ENCODE data around the gene FRRS1L.

The FRRS1L gene

DNA sequence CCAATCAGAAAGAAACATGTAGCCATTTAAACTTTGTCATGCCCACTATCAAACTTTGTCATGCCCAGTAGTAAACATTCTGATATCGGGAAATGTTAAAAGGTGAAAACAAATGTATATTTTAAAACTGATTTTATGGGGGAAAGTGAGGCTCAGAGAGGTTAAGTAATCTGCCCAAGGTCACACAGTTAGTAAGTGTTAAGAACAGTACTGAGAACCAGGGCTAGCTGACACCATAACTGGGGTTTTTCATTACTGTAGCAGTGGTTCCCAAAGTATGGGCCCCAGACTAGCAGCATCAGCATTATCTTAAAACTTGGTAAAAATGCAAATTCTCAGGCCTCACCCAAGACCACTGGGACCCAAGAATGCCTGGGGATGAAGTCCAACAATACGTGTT, 9.9 kb upstream of the FRRS1L start:
- DNase-seq (ENCODE audit: extremely low read depth in 1 of 2, low read depth in 1 of 2), result no peak

DNA sequence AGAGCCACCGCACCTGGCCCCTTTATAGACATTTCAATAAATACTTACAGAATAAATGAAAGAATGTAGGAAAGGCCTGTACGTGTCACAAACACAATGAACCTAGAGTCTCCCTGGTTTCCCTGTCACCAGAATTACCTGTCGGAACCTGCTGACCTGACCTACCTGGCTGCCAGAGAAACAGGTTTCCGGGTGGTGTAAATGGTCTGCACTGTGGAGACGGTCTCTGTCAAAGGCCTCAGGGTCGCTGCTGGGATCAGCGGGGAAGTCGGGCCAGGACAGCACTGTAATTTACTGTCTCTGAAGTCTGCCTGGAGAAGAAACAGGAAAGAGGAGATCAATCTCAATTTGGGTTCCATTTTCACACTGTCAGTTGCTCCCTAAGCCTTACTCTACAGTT, 9.3 kb upstream of the FRRS1L start:
- DNase-seq (ENCODE audit: extremely low read depth in 1 of 2, low read depth in 1 of 2), result no peak

DNA sequence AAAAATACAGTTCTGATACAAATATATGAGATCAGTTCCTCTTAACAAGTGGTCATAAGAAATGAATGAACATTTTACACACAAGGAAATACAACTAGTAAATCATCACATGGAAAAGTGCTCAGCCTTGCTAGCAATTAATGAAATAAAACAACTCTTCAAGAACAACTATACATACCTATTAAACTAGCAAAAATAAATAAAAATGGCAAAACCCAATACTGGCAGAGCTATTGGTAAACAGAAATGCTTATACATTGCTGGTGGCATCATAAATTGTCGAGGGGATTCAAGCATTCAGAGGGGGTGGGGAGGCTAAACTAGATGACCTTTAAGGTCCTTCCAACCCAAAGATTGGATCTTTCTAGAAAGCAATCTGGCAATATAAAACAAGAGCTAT, 5.9 kb upstream of the FRRS1L start:
- DNase-seq (ENCODE audit: extremely low read depth in 1 of 2, low read depth in 1 of 2), result no peak

DNA sequence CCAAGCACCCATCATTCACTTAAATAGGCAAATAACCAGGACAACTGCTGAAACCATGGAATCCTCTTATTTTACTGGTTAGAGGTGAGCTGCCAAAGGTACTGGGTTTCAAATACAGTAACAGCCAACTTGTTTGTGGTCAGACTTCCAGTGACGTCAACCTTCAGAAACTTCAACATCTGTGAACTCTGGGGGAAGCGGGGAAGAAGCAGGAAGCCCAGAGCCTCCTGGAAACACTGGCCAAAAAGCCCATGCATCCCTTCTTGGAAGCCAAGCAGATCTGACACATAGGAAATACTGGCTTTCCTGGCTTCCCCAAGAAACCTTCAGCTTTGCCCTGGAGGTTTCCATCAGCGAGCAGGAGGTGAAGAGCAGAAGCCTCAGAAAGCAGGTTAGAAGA, 4.9 kb upstream of the FRRS1L start:
- DNase-seq (ENCODE audit: extremely low read depth in 1 of 2, low read depth in 1 of 2), result no peak

DNA sequence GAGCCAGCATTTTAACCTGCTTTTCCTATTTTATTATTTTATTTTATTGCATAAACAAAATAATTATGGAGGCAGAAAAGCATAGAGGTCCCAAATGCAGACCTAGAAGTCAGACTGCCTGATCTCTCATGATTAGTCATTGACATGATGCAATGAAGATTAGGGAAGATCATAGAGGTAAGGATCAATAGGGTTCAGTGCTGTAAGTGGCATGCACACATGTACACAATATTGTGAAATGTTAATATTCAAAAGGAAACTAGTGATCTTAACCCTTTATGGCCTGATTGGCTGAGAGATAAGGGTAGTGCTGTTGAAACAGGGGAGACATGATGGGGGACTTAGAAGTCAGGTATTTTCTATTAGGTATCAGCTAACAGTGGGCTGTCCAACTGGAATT, 1.1 kb upstream of the FRRS1L start:
- DNase-seq (ENCODE audit: extremely low read depth in 1 of 2, low read depth in 1 of 2), result no peak

DNA sequence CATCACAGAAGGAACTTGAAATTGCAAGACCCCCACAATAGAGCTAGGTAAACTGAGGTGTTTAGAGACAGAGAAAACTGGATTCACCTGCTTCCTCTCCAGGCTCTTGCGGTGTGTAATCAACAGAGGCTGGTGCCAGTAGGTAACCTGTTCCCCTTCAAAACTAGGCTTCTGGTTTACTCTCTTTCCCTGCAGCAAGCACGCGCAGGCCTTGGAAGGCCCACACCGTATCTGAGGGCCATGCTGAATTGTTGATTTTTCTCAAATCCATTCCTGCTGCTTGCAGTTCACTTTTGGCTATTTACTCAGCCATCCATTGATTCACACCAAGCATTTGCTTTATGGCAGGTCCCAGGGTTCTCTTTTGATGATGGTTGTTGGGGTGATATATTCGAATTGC, 667 bp upstream of the FRRS1L start:
- no peak for DNase-seq (ENCODE audit: extremely low read depth in 1 of 2, low read depth in 1 of 2)

DNA sequence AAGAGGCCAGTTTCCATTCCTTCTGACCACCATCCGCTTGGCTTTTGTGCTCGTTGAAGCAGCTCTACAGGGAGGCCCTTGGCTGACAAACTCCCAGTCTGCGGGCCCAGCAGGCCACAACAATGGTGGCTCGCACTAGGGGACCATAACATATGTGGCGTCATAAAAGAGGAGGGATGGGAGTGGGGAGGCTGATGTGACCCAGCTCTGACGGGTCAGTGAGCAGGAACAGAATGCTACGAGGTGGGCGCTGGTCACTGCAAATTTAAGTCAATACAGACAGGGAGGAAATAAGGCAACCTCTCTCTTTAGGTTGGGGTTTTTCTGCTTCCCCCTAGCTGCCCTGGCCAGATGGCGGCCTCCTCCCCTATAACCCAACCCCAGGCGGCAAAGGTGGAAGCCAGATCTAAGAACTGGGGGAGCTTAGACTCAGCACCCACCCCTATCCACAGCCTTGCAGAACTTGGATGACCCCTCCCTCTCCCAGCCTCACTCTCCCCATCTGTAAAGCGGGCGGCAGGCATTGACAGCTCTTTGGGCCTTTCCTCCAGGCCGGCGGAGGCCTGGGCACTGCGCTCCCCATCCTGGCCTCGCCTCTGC, 778 bp downstream of the FRRS1L start:
- DNase-seq (ENCODE audit: extremely low read depth in 1 of 2, low read depth in 1 of 2), result no peak

DNA sequence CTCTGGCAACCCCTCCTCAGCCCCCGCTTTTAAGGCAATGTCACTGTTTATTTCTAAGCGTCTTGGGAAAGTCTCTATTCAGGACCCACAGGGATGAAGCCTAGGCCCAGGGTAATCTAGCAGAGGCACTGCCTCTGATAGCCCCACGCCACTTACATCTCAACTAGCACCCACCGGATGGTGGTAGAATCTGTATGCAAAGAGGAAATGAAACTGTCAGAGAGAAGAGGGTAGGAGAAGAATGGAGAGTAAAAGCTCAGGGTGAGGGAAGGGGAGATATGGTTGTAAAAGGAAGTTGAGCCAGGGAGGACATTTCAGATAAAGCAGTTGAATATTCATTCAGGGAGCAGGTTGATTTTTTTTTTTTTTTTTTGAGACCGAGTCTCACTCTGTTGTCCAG, 3.0 kb downstream of the FRRS1L start:
- DNase-seq (ENCODE audit: extremely low read depth in 1 of 2, low read depth in 1 of 2), result no peak

DNA sequence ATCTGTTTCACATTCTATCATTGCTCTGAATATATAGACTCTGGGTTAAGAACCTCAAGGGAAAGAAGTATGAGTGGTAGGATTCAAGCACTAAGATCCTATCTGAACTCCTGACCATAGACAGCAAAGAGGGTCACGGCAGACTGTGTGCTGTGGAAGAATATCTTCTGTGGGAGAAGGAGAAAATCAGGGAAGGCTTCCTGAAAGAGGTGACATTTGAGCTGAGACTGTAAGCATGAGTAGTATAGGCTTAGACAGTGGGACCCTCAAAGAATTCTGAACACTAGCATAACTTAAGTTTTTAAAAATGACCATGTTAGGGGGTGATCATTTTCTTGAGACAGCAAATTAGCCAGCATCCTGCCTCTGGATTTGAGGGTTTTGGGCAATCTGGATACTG, 3.9 kb downstream of the FRRS1L start:
- DNase-seq (ENCODE audit: extremely low read depth in 1 of 2, low read depth in 1 of 2), result no peak

DNA sequence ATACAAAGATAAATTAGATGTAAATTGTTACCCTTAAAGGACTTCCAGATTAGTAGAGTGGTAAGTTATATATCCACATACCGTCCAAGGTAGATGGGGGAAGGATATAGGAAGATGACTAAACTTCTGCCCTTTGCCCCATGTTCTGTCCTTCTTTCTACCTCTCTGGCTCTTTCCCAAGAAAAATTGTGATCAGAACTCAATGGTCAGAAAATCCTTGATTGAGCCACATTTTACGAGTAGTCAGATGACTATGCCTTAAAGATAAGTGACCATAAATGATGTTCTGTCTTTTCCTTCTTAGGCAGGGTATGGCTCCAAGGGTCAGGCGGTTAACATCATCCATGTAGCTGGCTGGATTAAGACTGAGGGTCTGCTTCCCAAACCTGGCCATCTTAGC, 4.4 kb downstream of the FRRS1L start:
- no peak for DNase-seq (ENCODE audit: extremely low read depth in 1 of 2, low read depth in 1 of 2)

DNA sequence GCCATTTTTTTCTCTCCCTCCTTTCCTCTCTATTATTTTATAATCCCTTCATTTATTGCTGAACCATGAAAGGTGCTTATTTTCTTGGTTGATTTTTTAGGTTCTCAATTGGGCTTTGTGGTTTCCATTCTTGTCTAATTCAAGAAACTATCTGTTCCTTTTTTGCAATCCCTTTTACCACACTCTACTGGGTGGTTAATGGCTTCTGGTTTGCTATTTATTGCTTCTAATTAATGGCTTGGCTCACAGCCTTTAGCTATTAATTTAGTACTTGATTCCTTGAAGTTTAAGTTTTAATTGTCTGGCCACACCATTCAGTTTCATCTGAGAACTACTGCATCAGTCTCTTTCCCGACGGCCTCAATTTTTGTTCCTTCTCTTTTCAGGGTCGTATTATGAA, 5.6 kb downstream of the FRRS1L start:
- DNase-seq (ENCODE audit: extremely low read depth in 1 of 2, low read depth in 1 of 2), result no peak

DNA sequence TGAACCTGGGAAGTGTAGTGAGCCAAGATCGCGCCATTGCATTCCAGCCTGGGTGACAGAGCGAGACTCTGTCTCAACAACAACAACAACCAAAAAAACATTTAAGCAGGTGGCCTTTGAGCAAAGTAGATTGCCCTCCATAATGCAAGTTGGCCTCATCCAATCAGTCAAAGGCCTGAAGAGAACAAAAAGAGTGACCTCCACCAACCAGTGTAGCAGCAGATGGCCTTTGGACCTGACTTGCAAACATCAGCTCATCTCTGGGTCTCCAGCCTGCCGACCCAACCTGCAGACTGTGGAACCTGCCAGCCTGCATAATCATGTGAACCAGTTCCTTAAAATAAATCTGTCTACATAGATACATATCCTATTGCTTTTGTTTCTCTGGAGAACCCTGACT, 7.5 kb downstream of the FRRS1L start:
- DNase-seq (ENCODE audit: extremely low read depth in 1 of 2, low read depth in 1 of 2), result no peak

DNA sequence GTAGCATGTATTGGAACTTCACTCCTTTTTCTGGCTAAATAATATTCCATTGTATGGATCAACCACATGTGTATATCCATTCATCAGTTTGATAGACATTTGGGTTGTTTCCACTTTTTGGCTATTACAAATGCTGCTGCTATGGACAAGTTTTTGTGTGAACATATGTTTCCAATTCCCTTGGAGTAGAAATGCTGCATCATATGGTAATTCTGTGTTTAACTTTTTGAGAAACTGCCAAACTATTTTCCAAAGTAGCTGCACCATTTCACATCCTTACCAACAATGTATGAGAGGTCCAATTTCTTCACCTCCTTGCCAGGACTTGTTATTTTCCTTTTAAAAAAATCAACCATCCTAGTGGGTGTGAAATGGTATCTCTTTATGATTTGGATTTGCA, 8.4 kb downstream of the FRRS1L start:
- no peak for DNase-seq (ENCODE audit: extremely low read depth in 1 of 2, low read depth in 1 of 2)

DNA sequence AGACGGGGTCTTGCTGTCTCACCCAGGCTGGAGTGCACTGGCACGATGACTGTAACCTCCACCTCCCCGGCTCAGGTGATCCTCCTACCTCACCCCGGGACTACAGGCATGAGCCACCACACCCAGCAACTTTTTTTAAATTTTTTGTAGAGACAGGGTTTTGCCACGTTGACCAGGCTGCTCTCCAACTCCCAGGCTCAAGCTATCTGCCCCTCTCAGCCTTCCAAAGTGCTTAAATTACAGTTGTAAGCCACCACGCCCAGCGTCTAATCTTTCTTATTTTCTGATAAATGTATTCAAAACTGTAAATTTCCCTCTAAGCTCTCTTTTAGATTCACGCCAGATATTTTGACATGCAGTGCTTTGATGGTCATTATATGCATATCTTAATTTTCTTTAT, 10.3 kb downstream of the FRRS1L start:
- no peak for DNase-seq (ENCODE audit: extremely low read depth in 1 of 2, low read depth in 1 of 2)

DNA sequence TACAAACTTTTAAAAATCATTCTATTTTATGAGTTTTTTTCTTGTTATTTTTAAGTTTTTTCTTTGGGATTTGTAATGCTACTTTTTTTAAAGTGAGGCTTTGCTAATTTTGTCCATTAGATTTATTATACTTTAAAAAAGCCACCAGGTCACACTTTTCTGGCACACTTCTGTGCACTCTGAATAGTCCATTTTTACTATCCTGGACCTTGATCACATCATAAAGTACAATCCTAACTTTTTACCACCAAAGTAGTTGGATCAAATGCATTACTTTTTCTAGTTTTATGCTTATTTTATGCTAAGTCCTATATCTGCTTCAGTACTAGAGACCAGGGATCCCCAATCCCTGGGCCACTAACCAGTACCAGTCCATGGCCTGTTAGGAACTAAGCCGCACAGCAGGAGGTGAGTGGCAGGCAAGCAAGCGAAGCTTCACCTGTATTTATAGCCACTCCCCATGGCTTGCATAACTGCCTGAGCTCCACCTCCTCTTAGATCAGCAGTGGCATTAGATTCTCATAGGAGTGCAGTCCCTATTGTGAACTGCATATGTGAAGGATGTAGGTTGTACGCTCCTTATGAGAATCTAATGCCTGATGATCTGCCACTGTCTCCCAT, 16.0 kb downstream of the FRRS1L start:
- no peak for DNase-seq (ENCODE audit: extremely low read depth in 1 of 2, low read depth in 1 of 2)

DNA sequence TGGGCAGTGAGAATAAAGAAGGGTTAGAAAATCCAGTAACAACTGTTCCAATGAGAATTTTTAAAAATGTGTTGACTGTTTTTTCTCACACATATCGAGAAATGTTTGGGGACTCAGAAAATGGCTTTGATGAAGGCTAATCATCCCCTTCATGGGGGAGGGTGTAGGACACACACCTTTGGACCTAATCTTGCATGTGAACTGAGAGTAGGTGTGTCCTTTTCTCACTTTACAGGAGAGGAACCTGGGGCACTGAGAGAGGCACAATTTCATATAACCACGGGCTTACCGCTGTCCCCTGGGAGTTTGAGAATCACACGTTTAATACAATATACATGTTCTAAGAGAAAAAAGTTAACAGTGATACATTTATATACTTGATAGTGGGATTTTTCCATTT, 17.3 kb downstream of the FRRS1L start:
- DNase-seq (ENCODE audit: extremely low read depth in 1 of 2, low read depth in 1 of 2), result no peak

DNA sequence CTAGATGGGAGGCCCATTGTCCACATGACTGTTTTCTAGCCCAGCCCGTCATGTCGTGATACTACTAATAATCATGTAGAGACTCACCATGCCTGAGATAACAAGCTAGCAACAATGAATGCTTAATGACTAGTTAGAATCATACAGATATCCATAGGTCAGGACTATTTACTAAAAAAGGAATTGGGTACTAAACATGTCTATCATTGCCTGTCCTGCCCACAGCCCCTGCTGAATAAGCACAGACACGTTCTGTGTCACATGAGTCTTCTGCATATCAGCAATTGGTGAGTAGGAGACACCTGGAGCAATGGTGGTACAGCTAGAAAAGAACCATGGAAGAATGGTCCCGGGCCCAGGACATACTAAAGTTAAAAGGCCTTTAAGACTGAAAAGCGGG, 18.0 kb downstream of the FRRS1L start:
- DNase-seq (ENCODE audit: extremely low read depth in 1 of 2, low read depth in 1 of 2), result no peak

DNA sequence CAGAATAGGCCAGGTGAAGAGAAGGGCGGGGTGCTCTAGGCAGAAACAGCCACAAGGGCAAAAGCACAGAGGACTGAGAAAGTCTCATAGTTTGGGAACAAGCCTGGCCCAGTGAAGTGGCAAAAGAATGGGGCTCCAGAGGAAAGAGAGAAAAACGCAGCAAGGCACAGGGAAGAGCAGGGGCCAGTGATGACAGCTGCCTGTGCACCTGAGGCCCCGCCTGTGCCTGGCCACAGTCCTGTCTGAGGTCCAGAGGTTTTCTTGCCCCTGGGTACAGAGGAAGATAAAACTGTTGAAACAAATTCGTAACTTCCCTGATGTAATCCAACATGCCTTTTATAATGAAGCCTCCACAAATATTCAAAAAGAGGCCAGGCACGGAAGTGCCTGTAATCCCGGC, 22.0 kb downstream of the FRRS1L start:
- DNase-seq (ENCODE audit: extremely low read depth in 1 of 2, low read depth in 1 of 2), result no peak

DNA sequence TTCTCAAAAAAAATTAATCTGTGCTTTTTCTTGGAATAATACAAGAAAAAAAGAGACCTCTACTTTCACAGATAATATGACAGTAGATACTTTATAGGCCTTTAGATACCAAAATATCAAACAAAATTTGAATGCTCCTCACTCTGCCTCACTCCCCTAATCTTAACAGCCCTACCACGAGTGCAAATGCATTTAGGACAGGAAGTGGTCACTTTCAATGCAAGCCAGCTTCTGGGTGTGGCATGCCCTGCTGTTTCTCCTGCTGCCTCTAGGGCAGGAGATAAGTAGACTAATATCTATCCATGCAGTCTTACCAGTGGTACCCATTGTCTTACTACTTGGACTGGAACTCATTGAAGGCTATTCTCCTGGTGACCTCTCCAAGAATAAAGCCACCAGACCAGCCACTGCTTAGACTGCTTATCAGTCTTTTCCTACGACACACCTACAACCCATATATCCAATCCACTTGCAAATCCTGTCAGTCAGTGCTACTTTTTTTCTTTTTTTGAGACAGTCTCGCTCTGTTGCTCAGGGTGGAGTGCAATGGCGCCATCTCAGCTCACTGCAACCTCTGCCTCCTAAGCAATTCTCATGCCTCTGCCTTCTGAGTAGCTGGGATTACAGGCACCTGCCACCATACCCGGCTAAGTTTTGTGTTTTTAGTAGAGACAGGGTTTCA, 23.0 kb downstream of the FRRS1L start:
- no peak for DNase-seq (ENCODE audit: extremely low read depth in 1 of 2, low read depth in 1 of 2)

DNA sequence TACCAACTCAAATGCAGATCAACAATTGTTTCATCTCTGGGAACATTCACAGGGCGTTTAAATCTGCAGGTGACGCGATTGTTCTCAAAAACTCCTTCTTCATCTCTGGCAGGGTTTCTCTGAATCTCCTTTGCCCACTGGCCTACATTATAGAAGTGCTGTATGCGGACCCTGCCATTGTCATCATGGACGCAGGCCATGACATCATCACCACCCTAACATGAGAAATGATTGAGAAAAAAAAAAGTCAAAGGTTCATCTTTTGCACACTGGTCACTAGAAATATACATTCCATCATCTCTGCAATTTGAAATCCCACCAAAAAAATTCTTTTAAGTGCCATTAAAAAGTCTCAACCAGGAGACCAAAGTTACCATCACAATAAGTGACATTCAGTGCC, 25.7 kb downstream of the FRRS1L start:
- no peak for DNase-seq (ENCODE audit: extremely low read depth in 1 of 2, low read depth in 1 of 2)

DNA sequence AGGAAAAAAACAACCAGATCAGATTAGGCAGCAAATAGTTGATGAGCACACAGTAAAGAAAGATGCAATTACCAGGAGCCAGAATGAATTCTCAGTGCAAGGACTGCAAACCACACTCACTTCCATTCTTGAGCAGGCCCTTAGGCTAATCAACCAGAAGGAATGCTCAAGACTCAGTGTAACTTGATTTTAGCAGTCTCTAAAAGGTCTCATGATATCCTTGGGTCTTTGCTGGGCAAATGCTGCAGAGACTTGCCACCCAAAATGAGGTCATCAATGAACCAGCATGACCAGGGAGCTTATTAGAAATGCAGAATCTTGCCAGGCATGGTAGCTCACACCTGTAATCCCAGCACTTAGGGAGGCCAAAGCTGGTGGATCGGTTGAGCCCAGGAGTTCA, 27.2 kb downstream of the FRRS1L start:
- DNase-seq (ENCODE audit: extremely low read depth in 1 of 2, low read depth in 1 of 2), result no peak

DNA sequence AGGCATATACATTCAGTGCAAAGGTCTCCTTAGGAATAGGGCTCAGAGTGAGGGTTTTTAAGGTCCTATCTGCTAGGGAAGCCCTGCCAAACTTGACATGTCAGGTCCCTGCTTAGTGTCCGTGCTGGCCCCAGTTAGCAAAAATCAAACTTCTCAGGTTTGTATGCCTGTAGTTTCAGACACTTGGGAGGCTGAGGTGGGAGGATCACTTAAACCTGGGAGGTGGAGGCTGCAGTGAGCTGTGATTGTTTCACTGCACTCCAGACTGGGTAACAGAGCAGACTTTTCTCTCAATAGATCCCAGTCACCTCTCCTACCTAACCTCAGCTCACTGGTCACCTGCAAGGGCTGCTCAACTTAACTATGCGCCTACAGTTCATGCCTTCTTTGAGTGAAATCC, 28.6 kb downstream of the FRRS1L start:
- no peak for DNase-seq (ENCODE audit: extremely low read depth in 1 of 2, low read depth in 1 of 2)

DNA sequence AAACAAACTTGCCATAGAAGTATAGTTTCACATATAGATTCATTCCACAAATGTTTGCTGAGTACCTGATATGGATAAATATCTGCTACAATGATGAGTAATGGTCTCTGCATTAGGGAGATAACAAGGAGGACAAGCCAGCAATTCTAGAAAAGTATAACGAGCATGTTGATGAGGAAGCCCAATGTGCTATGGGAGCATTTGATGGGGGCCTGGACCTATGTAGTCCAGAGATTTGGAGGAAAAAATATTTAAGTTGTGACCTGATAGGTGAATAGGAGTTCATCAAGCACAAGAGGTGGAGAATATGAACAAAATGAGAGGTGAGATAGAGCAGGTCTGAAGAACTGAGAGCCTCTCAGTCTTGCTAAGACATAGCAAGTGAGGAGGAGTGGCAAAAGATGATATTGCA, 32.9 kb downstream of the FRRS1L start:
- DNase-seq (ENCODE audit: extremely low read depth in 1 of 2, low read depth in 1 of 2), result no peak

Measured in stimulated activated CD8-positive, alpha-beta memory T cell treated with anti-CD3 and anti-CD28 coated beads, Interleukin-7, amount 100 ng/mL, for 48 hours (primary cell).